Upper lobe of right lung (tissue), 1 donor: Measurements from ENCODE around the gene SVEP1. TPM values are rescaled to one million over a fixed set of nuclear protein-coding genes. Genes with fewer than 3 reads are reported as not detected.

Experiments used
- ATAC-seq: fragments of 200-7000 bp; cut with Tn5 transposase; one replicate; pipeline ENCODE4 v1.9.1; 2020; ENCODE audit warnings: mild to moderate bottlenecking, moderate library complexity
- DNase-seq: peaks from one replicate; pipeline ENCODE4 v3.0.0-alpha.2; 2020
- H3K27ac ChIP-seq: fragments of 200-600 bp; one replicate; pipeline ENCODE4 v1.8.0; 2022
- H3K27me3 ChIP-seq: fragments of 200-600 bp; one replicate; pipeline ENCODE4 v1.8.0; 2022; ENCODE audit warnings: mild to moderate bottlenecking
- H3K36me3 ChIP-seq: fragments of 200-600 bp; one replicate; pipeline ENCODE4 v1.8.0; 2022
- H3K4me1 ChIP-seq: fragments of 200-600 bp; one replicate; pipeline ENCODE4 v1.8.0; 2022
- H3K4me3 ChIP-seq: fragments of 200-600 bp; one replicate; pipeline ENCODE4 v1.8.0; 2022; ENCODE audit warnings: mild to moderate bottlenecking
- H3K9me3 ChIP-seq: fragments of 200-600 bp; one replicate; pipeline ENCODE4 v1.8.0; 2022
- CTCF ChIP-seq: fragments of 200-600 bp; IDR thresholded peaks from one replicate; pipeline ENCODE4 v1.8.0; 2022; ENCODE audit warnings: antibody characterized with exemption
- intact Hi-C: fragments of 100-400 bp; cut with DNase I; formaldehyde crosslinking; loops from one replicate; pipeline ENCODE4 v1.11.0; 2022
- total RNA-seq: library from RNA; stranded (reverse); fragmentation: NEBNext Ultra II Directional; extraction: Animal tissue kit (Norgen Biotek cat#: 25700); gene quantifications from one replicate; pipeline ENCODE4 v1.2.1, GENCODE V29; 2021
- donor health status: DM: no; HTN: yes; CAD: no; lungs with severe emphysema.

The SVEP1 gene
- total RNA-seq, 1 donor from 2014 or later: 88.1 TPM

- DNase-seq (peak; percentile 71), ATAC-seq (peak; percentile 74)
- Histone ChIP-seq H3K27ac (no peak overlapping the region), H3K36me3 (no peaks in the 10 kb centered on the region), H3K27me3 (no peaks in the 10 kb centered on the region), H3K4me3 (no peak overlapping the region), H3K4me1 (no peaks in the 10 kb centered on the region), H3K9me3 (no peaks in the 10 kb centered on the region)
- intact Hi-C loops: no loop called here
- peak; percentile 47 for TF ChIP-seq CTCF
These were observed 151.9 kb downstream of the SVEP1 start for GRCh38 chr9:110427497-110428104.

- TF ChIP-seq CTCF: peak; percentile 35
- no peak overlapping the region for H3K4me3 ChIP-seq
- ATAC-seq (no peak), DNase-seq (no peak)
- no peaks in the 10 kb centered on the region for H3K4me1 ChIP-seq
- no peaks in the 10 kb centered on the region for H3K36me3 ChIP-seq
- intact Hi-C loops: no loop called here
- H3K9me3 ChIP-seq: no peaks in the 10 kb centered on the region
- no peak overlapping the region for H3K27ac ChIP-seq
- H3K27me3 ChIP-seq: no peaks in the 10 kb centered on the region
These were observed 153.4 kb downstream of the SVEP1 start for GRCh38 chr9:110426052-110426709.

GRCh38 chr9:110414471-110414870 lies 165.1 kb downstream of the SVEP1 start:
- Histone ChIP-seq H3K4me1 (no peaks in the 10 kb centered on the region), H3K9me3 (no peaks in the 10 kb centered on the region), H3K27ac (no peak overlapping the region), H3K36me3 (no peaks in the 10 kb centered on the region), H3K4me3 (no peak overlapping the region), H3K27me3 (no peaks in the 10 kb centered on the region)
- no peak for ATAC-seq
- DNase-seq: no peak
- intact Hi-C loops: no loop called here
- TF ChIP-seq CTCF: no peak

- no peak overlapping the region for H3K27ac ChIP-seq
- no peaks in the 10 kb centered on the region for H3K4me1 ChIP-seq
- intact Hi-C loops: no loop called here
- no peak for DNase-seq
- no peaks in the 10 kb centered on the region for H3K27me3 ChIP-seq
- no peak for ATAC-seq
- TF ChIP-seq CTCF: no peak
- H3K4me3 ChIP-seq: no peak overlapping the region
- no peaks in the 10 kb centered on the region for H3K9me3 ChIP-seq
- H3K36me3 ChIP-seq: no peaks in the 10 kb centered on the region
These were observed 168.6 kb downstream of the SVEP1 start for GRCh38 chr9:110410961-110411360.

- Histone ChIP-seq H3K4me3 (no peak overlapping the region), H3K4me1 (no peaks in the 10 kb centered on the region), H3K27ac (no peak overlapping the region), H3K27me3 (no peaks in the 10 kb centered on the region), H3K36me3 (peaks cover 7% of the 10 kb centered on the region), H3K9me3 (no peaks in the 10 kb centered on the region)
- no peak for TF ChIP-seq CTCF
- DNase-seq: no peak
- intact Hi-C loops: no loop called here
- ATAC-seq: no peak
These were observed 170.9 kb downstream of the SVEP1 start for GRCh38 chr9:110408598-110408997.
